H9 (cell line): ENCODE results near the gene CRPPA. TPM values are rescaled to one million over a fixed set of nuclear protein-coding genes. Genes with fewer than 3 reads are reported as not detected.

Experiments
- DNase-seq: peaks from one replicate; pipeline ENCODE4 v3.0.0-alpha.2; 2017
- H2AFZ ChIP-seq: one replicate; pipeline ENCODE4 v1.6.1; 2013; ENCODE audit warnings: mild to moderate bottlenecking, low read length, control low read depth, moderate library complexity
- H2AK5ac ChIP-seq: 2 replicates; pipeline ENCODE4 v1.6.1; 2013; ENCODE audit warnings: low read length, control low read depth, mixed read lengths; ENCODE audit not compliant: insufficient read length
- H2BK120ac ChIP-seq: one replicate; pipeline ENCODE4 v1.6.1; 2013; ENCODE audit warnings: low read depth, mild to moderate bottlenecking, low read length, control low read depth, inconsistent platforms; ENCODE audit not compliant: poor library complexity, severe bottlenecking
- H2BK12ac ChIP-seq: 2 replicates; pipeline ENCODE4 v1.6.1; 2013; ENCODE audit warnings: low read length, control low read depth, mixed read lengths, low read depth; ENCODE audit not compliant: insufficient read length
- H2BK15ac ChIP-seq: 2 replicates; pipeline ENCODE4 v1.6.1; 2013; ENCODE audit warnings: low read depth, low read length, control low read depth
- H2BK20ac ChIP-seq: one replicate; pipeline ENCODE4 v1.6.1; 2013; ENCODE audit warnings: low read depth, mild to moderate bottlenecking, low read length, control low read depth, inconsistent platforms; ENCODE audit not compliant: poor library complexity, severe bottlenecking
- H2BK5ac ChIP-seq: 2 replicates; pipeline ENCODE4 v1.6.1; 2013; ENCODE audit warnings: low read length, control low read depth, mixed read lengths; ENCODE audit not compliant: insufficient read length
- H3K14ac ChIP-seq: 2 replicates; pipeline ENCODE4 v1.6.1; 2013; ENCODE audit warnings: low read length, control low read depth; ENCODE audit not compliant: insufficient read depth
- H3K18ac ChIP-seq: 2 replicates; pipeline ENCODE4 v1.6.1; 2013; ENCODE audit warnings: low read depth, mild to moderate bottlenecking, mixed read lengths, low read length, control low read depth; ENCODE audit not compliant: insufficient read length
- H3K23ac ChIP-seq: 2 replicates; pipeline ENCODE4 v1.6.1; 2013; ENCODE audit warnings: low read length, control low read depth, mixed read lengths, low read depth; ENCODE audit not compliant: insufficient read length
- H3K23me2 ChIP-seq: 2 replicates; pipeline ENCODE4 v1.6.1; 2013; ENCODE audit warnings: low read depth, mild to moderate bottlenecking, mixed read lengths, low read length, control low read depth; ENCODE audit not compliant: insufficient read length, poor library complexity, severe bottlenecking
- H3K27ac ChIP-seq: 2 replicates; pipeline ENCODE4 v1.5.1; 2013; ENCODE audit warnings: low read length, control low read depth, mixed read lengths, low read depth; ENCODE audit not compliant: insufficient read length
- H3K27me3 ChIP-seq: 2 replicates; pipeline ENCODE4 v1.6.1; 2013; ENCODE audit warnings: low read length, control low read depth, inconsistent platforms; ENCODE audit not compliant: insufficient read depth
- H3K4ac ChIP-seq: 2 replicates; pipeline ENCODE4 v1.6.1; 2013; ENCODE audit warnings: low read depth, mild to moderate bottlenecking, control low read depth, inconsistent platforms, low read length, moderate library complexity
- H3K4me1 ChIP-seq: 2 replicates; pipeline ENCODE4 v1.6.1; 2013; ENCODE audit warnings: low read length, control low read depth, inconsistent platforms; ENCODE audit not compliant: insufficient read depth
- H3K4me2 ChIP-seq: 2 replicates; pipeline ENCODE4 v1.6.1; 2013; ENCODE audit warnings: low read length, control low read depth, mixed read lengths; ENCODE audit not compliant: insufficient read length, insufficient read depth
- H3K56ac ChIP-seq: 2 replicates; pipeline ENCODE4 v1.6.1; 2013; ENCODE audit warnings: low read depth, mild to moderate bottlenecking, mixed read lengths, low read length, control low read depth; ENCODE audit not compliant: insufficient read length
- H3K79me1 ChIP-seq: 2 replicates; pipeline ENCODE4 v1.6.1; 2013; ENCODE audit warnings: low read depth, mild to moderate bottlenecking, moderate library complexity, low read length, control low read depth, inconsistent platforms; ENCODE audit not compliant: insufficient read depth, poor library complexity, severe bottlenecking
- H3K79me2 ChIP-seq: 2 replicates; pipeline ENCODE4 v1.6.1; 2013; ENCODE audit warnings: low read length, control low read depth, inconsistent platforms; ENCODE audit not compliant: insufficient read depth
- H3K9ac ChIP-seq: 2 replicates; pipeline ENCODE4 v1.6.1; 2013; ENCODE audit warnings: low read length, control low read depth, mixed read lengths; ENCODE audit not compliant: insufficient read length; ENCODE audit errors: extremely low read depth
- H3K9me3 ChIP-seq: one replicate; pipeline ENCODE4 v1.6.1; 2013; ENCODE audit warnings: low read depth, low read length, inconsistent platforms; ENCODE audit not compliant: control insufficient read depth
- H3T11ph ChIP-seq: one replicate; pipeline ENCODE4 v1.6.1; 2013; ENCODE audit warnings: mild to moderate bottlenecking, low read length, control low read depth, inconsistent platforms
- H4K20me1 ChIP-seq: one replicate; pipeline ENCODE4 v1.6.1; 2013; ENCODE audit not compliant: control insufficient read depth, insufficient read length, insufficient read depth
- H4K5ac ChIP-seq: 2 replicates; pipeline ENCODE4 v1.6.1; 2013; ENCODE audit warnings: low read depth, mild to moderate bottlenecking, mixed read lengths, low read length, control low read depth; ENCODE audit not compliant: insufficient read length
- H4K8ac ChIP-seq: replicated peaks from 2 replicates; pipeline ENCODE4 v1.6.1; 2013; ENCODE audit warnings: low read length, control low read depth, mixed read lengths, low read depth; ENCODE audit not compliant: insufficient read length
- H4K91ac ChIP-seq: 2 replicates; pipeline ENCODE4 v1.6.1; 2013; ENCODE audit warnings: low read depth, mild to moderate bottlenecking, moderate library complexity, mixed read lengths, low read length, control low read depth; ENCODE audit not compliant: insufficient read length
- H3K27ac Mint-ChIP-seq, 3 experiments: 2 replicates in 2 of 3; 3 replicates in 1 of 3; pipeline ENCODE4 v1.8.0; 2020 to 2021; ENCODE audit warnings: mixed read lengths in 3 of 3, mild to moderate bottlenecking in 1 of 3, moderate library complexity in 1 of 3
- H3K27me3 Mint-ChIP-seq: 2 replicates; pipeline ENCODE4 v1.8.0; 2021; ENCODE audit warnings: low read depth, mild to moderate bottlenecking, moderate library complexity, mixed read lengths
- H3K36me3 Mint-ChIP-seq, 3 experiments: 2 replicates in 2 of 3; 3 replicates in 1 of 3; pipeline ENCODE4 v1.8.0; 2020 to 2021; ENCODE audit warnings: low read depth in 3 of 3, mixed read lengths in 3 of 3; ENCODE audit not compliant: insufficient read depth in 1 of 3
- H3K4me1 Mint-ChIP-seq, 2 experiments: 2 replicates each; pipeline ENCODE4 v1.8.0; 2020; ENCODE audit warnings: mixed read lengths in 2 of 2
- H3K4me3 Mint-ChIP-seq, 2 experiments: 2 replicates in 1 of 2; 3 replicates in 1 of 2; pipeline ENCODE4 v1.8.0; 2020 to 2021; ENCODE audit warnings: mild to moderate bottlenecking in 2 of 2, mixed read lengths in 2 of 2, moderate library complexity in 1 of 2
- H3K9me3 Mint-ChIP-seq, 2 experiments: 2 replicates in 1 of 2; 3 replicates in 1 of 2; pipeline ENCODE4 v1.8.0; 2020; ENCODE audit warnings: mild to moderate bottlenecking in 2 of 2, mixed read lengths in 2 of 2, moderate library complexity in 1 of 2
- CTCF ChIP-seq: fragments of 200-600 bp; sonication (generic); conservative IDR thresholded peaks from 3 replicates; pipeline ENCODE4 v1.8.0; 2021; ENCODE audit warnings: antibody characterized with exemption, mild to moderate bottlenecking
- WGBS: extraction: QIAGEN DNeasy Blood & Tissue Kit; methylation state at CpG from one replicate; pipeline ENCODE4 v1.1.7; 2013; ENCODE audit warnings: missing lambda C conversion rate, low lambda C conversion rate, mixed read lengths; ENCODE audit not compliant: insufficient read length; ENCODE audit errors: extremely low coverage; 5-methylcytosine and 5-hydroxymethylcytosine counted together
- long read RNA-seq: library from polyadenylated mRNA; unstranded; transcript quantifications from one replicate; pipeline ENCODE4 v2.0.0, GENCODE V29; 2020
- total RNA-seq: library from RNA; stranded (reverse); gene quantifications from 2 replicates; pipeline ENCODE4 v1.2.1, GENCODE V29; 2021

The CRPPA gene
- 1.6 and 1.9 TPM in 2 replicates for total RNA-seq
- long read RNA-seq, partial matches to known transcripts, result 1 of 2 reads
- long read RNA-seq, other reads (novel, unspliced or antisense), result 1 of 2 reads

GRCh38 chr7:16421333-16422102, at the start of gene CRPPA:
Gene CRPPA, minus strand, starts transcription at chr7:16421538. Its CDS starts 216 bp downstream, at chr7:16421322.
- H3K36me3 Mint-ChIP-seq, result no peaks in the 10 kb centered on the region
- Histone ChIP-seq H3T11ph (no peak within 1 kb of the TSS), H2AK5ac (no peak within 1 kb of the TSS), H3K23ac (no peak within 1 kb of the TSS), H3K4me2 (peak within 1 kb of the TSS; percentile 79), H3K18ac (peak within 1 kb of the TSS; percentile 64), H3K79me2 (no peaks in the 10 kb centered on the region), H3K27ac (no peak within 1 kb of the TSS), H3K27me3 (no peaks in the 10 kb centered on the region), H3K14ac (peak within 1 kb of the TSS; percentile 81), H2BK5ac (no peak within 1 kb of the TSS), H3K4me1 (no peaks in the 10 kb centered on the region), H3K56ac (no peak within 1 kb of the TSS), H3K9me3 (no peaks in the 10 kb centered on the region), H3K23me2 (peaks cover 9% of the 10 kb centered on the region), H2AFZ (peak within 1 kb of the TSS; percentile 53), H2BK20ac (no peak within 1 kb of the TSS), H3K9ac (peak within 1 kb of the TSS; percentile 60), H4K20me1 (no peaks in the 10 kb centered on the region), H3K79me1 (no peaks in the 10 kb centered on the region), H4K5ac (no peak within 1 kb of the TSS), H4K91ac (no peak within 1 kb of the TSS), H2BK12ac (no peak within 1 kb of the TSS), H4K8ac (no peak within 1 kb of the TSS), H2BK120ac (no peak within 1 kb of the TSS), H3K4ac (no peak within 1 kb of the TSS), H2BK15ac (no peak within 1 kb of the TSS)
- peaks cover 26% of the 10 kb centered on the region for H3K27me3 Mint-ChIP-seq
- peak; percentile 55 for DNase-seq
- WGBS, result no CpG with 5 or more reads among the region's 50 CpGs
- H3K4me3 Mint-ChIP-seq, result peak within 1 kb of the TSS; percentile 86 to 87
- H3K9me3 Mint-ChIP-seq, result no peaks in the 10 kb centered on the region
- H3K4me1 Mint-ChIP-seq, result peaks cover 17 to 19% of the 10 kb centered on the region in 2 experiments
- peak within 1 kb of the TSS in 2 of 3 experiments; percentile 34 to 86; a peak in 5 of 7 replicates for H3K27ac Mint-ChIP-seq
- TF ChIP-seq CTCF, result no peak
